Nephron progenitor cell (in vitro differentiated cells): ENCODE results near the gene ETV3.
"Not testable (repeated sequence)": the region's sequence is repeated elsewhere in the genome, so short reads cannot be mapped to it uniquely, and the experiment has no call there.

Source experiments
- DNase-seq: peaks from one replicate; pipeline ENCODE4 v3.0.0; 2021
- H3K27ac Mint-ChIP-seq: 2 replicates; pipeline ENCODE4 v1.8.0; 2021; ENCODE audit warnings: mild to moderate bottlenecking, moderate library complexity, mixed read lengths
- H3K27me3 Mint-ChIP-seq: 2 replicates; pipeline ENCODE4 v1.8.0; 2021; ENCODE audit warnings: mild to moderate bottlenecking, low read depth, mixed read lengths; ENCODE audit not compliant: poor library complexity
- H3K36me3 Mint-ChIP-seq: 2 replicates; pipeline ENCODE4 v1.8.0; 2021; ENCODE audit warnings: low read depth, mixed read lengths
- H3K4me1 Mint-ChIP-seq: 2 replicates; pipeline ENCODE4 v1.8.0; 2021; ENCODE audit warnings: mixed read lengths
- H3K4me3 Mint-ChIP-seq: 2 replicates; pipeline ENCODE4 v1.8.0; 2021; ENCODE audit warnings: mild to moderate bottlenecking, moderate library complexity, mixed read lengths
- H3K9me3 Mint-ChIP-seq: 2 replicates; pipeline ENCODE4 v1.8.0; 2021; ENCODE audit warnings: mild to moderate bottlenecking, moderate library complexity, mixed read lengths
- TF ChIP-seq, protein P1 (sequence below): fragments of 200-600 bp; sonication (generic); IDR thresholded peaks from 2 replicates; pipeline ENCODE4 v1.5.0; 2021; ENCODE audit warnings: antibody characterized with exemption

The ETV3 gene

DNA sequence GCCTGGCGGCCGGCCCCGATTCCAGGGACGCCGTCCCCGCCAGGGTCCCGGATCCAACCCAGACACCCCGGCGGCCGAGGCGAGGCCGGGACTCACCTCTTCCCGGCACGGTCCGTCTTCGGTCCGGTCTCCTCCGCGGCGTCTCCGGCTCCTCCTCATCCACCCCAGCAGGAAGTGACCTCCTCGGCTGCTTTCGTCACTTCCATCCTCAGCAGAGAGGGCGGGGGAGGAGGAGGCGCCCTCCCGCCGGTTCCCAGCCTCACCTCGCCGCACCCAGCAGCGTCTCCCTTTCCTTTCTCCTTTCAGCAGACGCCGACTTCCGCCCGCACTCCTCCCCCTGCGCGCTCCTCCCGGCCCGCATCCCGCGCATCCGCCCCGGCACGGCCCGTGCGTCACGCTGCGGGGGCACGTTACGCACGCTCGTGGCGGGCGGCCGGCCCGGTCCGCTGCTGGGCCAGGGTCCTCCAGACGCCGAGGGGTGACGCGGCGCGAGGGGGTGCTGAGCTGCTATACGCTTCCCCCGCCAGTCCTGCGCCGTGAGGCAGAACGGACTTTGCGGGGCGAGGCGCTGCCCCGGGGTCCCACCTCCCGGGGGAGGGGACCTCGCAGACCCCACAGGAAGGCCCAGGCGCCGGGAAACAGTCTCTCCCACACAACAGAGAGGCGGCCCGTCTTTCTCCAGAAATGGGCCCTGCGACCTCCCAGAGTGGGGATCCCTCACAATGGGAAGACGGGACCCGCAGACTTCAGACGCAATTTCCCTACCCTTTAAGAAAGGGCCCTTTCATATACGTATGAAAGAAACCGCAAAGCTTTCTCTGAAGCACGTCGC lies at the start of gene ETV3:
ETV3 (minus strand) TSS at position 176 of the 832 bp plus-strand sequence. CDS start 2,043 bp downstream, outside the sequence.
- H3K36me3 Mint-ChIP-seq: peaks cover 20% of the 10 kb centered on the region
- peak; percentile 85 for DNase-seq
- H3K27me3 Mint-ChIP-seq: no peaks in the 10 kb centered on the region
- H3K4me3 Mint-ChIP-seq: peak within 1 kb of the TSS; percentile 94
- TF ChIP-seq, protein P1, sequence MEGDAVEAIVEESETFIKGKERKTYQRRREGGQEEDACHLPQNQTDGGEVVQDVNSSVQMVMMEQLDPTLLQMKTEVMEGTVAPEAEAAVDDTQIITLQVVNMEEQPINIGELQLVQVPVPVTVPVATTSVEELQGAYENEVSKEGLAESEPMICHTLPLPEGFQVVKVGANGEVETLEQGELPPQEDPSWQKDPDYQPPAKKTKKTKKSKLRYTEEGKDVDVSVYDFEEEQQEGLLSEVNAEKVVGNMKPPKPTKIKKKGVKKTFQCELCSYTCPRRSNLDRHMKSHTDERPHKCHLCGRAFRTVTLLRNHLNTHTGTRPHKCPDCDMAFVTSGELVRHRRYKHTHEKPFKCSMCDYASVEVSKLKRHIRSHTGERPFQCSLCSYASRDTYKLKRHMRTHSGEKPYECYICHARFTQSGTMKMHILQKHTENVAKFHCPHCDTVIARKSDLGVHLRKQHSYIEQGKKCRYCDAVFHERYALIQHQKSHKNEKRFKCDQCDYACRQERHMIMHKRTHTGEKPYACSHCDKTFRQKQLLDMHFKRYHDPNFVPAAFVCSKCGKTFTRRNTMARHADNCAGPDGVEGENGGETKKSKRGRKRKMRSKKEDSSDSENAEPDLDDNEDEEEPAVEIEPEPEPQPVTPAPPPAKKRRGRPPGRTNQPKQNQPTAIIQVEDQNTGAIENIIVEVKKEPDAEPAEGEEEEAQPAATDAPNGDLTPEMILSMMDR: no peak
- peaks cover 47% of the 10 kb centered on the region for H3K4me1 Mint-ChIP-seq
- H3K9me3 Mint-ChIP-seq: no peaks in the 10 kb centered on the region
- H3K27ac Mint-ChIP-seq: peak within 1 kb of the TSS; percentile 99

DNA sequence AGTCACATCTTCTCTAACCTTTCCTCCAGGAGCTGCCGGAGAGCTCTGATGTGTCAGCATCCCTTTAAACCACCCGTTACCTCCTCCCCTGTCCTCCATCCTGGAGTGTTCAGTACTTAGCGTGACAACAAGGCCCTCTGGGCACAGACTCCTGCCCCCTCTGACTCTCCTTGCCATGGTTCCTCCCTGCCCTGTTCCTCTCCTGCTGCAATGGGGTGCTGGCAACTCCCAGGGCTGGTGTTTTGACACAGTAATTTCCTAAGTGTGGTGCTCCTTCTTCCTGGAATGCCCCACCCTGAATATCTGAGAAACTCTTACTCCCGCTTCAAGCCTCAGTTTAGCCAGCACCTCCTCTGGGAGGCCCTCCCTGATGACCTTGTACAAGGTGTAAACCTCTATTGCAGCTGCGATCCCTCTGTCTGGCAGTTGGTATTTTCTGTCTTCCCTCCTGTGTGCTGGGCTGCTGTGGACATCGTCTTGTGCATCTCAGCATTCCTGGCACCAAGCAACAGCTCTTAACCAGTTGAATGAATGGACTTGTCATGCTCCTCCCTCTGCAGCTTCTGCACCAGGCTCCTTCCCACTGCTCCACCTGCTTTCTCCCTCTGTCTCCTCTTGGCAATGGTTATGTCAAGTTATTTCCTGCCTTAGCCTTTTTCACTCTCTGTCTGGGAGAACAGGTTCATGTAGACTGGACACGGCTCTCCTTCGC lies 48.2 kb upstream of the ETV3 start:
- H3K4me3 Mint-ChIP-seq: no peak overlapping the region
- peaks cover 6% of the 10 kb centered on the region for H3K4me1 Mint-ChIP-seq
- H3K36me3 Mint-ChIP-seq: no peaks in the 10 kb centered on the region
- TF ChIP-seq, protein P1: no peak
- no peak overlapping the region for H3K27ac Mint-ChIP-seq
- H3K27me3 Mint-ChIP-seq: peaks cover 14% of the 10 kb centered on the region
- DNase-seq: no peak
- no peaks in the 10 kb centered on the region for H3K9me3 Mint-ChIP-seq

DNA sequence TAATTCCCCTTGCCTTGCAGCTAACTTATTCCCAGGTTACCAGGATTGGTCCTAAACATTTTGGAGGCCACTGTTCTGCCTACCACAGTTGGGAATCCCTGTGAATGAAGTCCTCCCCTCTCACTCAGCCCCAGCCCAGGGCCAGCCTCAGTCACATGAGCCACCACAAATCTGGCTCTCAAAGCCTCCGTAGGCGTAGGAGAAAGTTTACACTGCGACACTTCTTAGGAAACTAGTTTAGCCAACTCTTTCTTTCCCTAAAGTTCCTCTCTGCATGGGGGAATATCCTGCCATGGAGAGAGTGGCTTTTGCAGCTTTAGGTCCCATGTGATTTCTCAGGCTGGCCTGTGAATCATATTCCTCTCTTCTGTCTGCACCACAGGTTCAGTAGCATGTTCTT lies 45.7 kb upstream of the ETV3 start:
- Mint-ChIP-seq H3K27ac (no peak overlapping the region), H3K27me3 (peaks cover 12% of the 10 kb centered on the region), H3K4me3 (no peak overlapping the region), H3K4me1 (peaks cover 27% of the 10 kb centered on the region), H3K36me3 (no peaks in the 10 kb centered on the region), H3K9me3 (no peaks in the 10 kb centered on the region)
- no peak for DNase-seq
- TF ChIP-seq, protein P1: no peak

DNA sequence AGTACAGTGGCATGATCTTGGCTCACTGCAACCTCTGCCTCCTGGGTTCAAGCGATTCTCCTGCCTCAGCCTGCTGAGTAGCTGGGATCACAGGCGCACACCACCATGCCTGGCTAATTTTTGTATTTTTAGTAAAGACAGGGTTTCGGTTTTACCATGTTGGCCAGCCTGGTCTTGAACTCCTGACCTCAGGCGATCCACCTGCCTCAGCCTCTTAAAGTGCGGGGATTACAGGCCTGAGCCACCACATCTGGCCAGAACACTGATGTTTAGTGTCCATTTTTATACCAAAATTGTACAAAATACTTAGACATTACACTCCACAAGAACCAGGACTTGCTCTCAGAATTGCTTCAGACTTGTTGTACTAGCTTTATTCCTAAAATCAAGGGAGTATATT lies 44.2 kb upstream of the ETV3 start:
- H3K27ac Mint-ChIP-seq, DNase-seq, H3K9me3 Mint-ChIP-seq, H3K4me3 Mint-ChIP-seq, H3K36me3 Mint-ChIP-seq: not testable (repeated sequence)
- peaks cover 40% of the 10 kb centered on the region for H3K4me1 Mint-ChIP-seq
- peaks cover 19% of the 10 kb centered on the region for H3K27me3 Mint-ChIP-seq

DNA sequence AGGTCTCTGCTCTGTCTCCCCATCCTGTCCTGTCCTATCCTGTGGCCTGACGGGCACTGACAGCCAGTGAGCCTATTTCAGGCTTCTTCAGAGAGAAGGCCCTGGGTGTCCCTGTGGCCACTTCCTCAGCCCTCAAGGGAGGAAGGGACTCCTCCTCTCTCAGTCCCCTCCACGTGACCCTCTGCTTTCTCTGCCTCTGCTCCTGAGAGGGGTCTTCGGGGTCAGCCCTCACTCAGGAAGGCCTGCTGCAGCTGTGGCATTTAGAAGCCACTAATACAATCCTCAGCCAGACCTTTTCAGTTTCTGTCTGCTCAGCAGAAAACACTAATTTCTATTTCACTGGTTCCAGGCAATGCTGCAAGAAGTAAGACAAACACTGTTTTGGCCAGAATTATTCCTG lies 43.6 kb upstream of the ETV3 start:
- Mint-ChIP-seq H3K36me3 (no peaks in the 10 kb centered on the region), H3K4me3 (no peak overlapping the region), H3K9me3 (no peaks in the 10 kb centered on the region), H3K4me1 (peaks cover 45% of the 10 kb centered on the region), H3K27me3 (peaks cover 19% of the 10 kb centered on the region), H3K27ac (peak overlapping the region; percentile 60)
- DNase-seq: peak; percentile 23
- TF ChIP-seq, protein P1: no peak

DNA sequence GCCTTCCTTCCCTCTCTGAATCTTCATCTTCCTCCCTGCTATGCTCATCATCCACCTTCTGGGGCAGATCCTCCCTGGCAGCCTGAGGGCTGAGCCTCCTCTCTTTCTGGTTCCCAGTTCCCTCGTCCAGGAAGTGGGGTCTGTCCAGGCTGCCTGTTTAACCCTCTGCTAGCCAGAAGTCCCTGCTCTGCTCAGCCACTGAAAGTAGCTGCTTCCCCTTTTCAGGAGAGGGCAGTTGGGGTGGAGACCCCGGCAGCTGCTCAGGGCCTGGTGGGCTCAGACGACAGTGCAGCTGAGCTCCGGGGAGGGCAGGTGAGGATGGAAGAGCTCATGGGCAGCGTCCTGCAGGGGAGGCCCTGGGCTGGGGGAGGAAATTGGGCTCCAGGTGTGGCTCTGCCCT lies 43.1 kb upstream of the ETV3 start:
- no peak overlapping the region for H3K27ac Mint-ChIP-seq
- peaks cover 51% of the 10 kb centered on the region for H3K4me1 Mint-ChIP-seq
- no peaks in the 10 kb centered on the region for H3K9me3 Mint-ChIP-seq
- TF ChIP-seq, protein P1: no peak
- H3K27me3 Mint-ChIP-seq: peaks cover 19% of the 10 kb centered on the region
- no peak overlapping the region for H3K4me3 Mint-ChIP-seq
- H3K36me3 Mint-ChIP-seq: no peaks in the 10 kb centered on the region
- no peak for DNase-seq
